KMS-11 (cell line): ENCODE data around the gene CDH4.

ENCODE experiments used
- H2AFZ ChIP-seq: fragments of 200-600 bp; sonication (generic); 2 replicates; pipeline ENCODE4 v1.6.1; 2016; ENCODE audit warnings: antibody characterized with exemption, mixed run types, low read depth
- H3K27ac ChIP-seq: fragments of 200-600 bp; sonication (generic); 2 replicates; pipeline ENCODE4 v1.6.1; 2016; ENCODE audit warnings: mild to moderate bottlenecking, mixed run types
- H3K27me3 ChIP-seq: fragments of 200-600 bp; sonication (generic); 2 replicates; pipeline ENCODE4 v1.6.1; 2017; ENCODE audit warnings: mild to moderate bottlenecking, low read depth, mixed run types, moderate library complexity; ENCODE audit not compliant: insufficient read depth
- H3K36me3 ChIP-seq: fragments of 200-600 bp; sonication (generic); 2 replicates; pipeline ENCODE4 v1.6.1; 2017; ENCODE audit warnings: mild to moderate bottlenecking, mixed run types; ENCODE audit not compliant: insufficient read depth
- H3K4me1 ChIP-seq: fragments of 200-600 bp; sonication (generic); 2 replicates; pipeline ENCODE4 v1.6.1; 2016; ENCODE audit warnings: mild to moderate bottlenecking, low read depth, mixed run types; ENCODE audit not compliant: poor library complexity, severe bottlenecking
- H3K4me2 ChIP-seq: fragments of 200-600 bp; sonication (generic); 2 replicates; pipeline ENCODE4 v1.7.0; 2016; ENCODE audit warnings: mild to moderate bottlenecking, mixed run types
- H3K4me3 ChIP-seq: fragments of 200-600 bp; sonication (generic); IDR thresholded peaks from 2 replicates; pipeline ENCODE4 v1.6.1; 2017; ENCODE audit warnings: low read depth, low read length, mixed read lengths; ENCODE audit not compliant: insufficient read depth
- H3K79me2 ChIP-seq: fragments of 200-600 bp; sonication (generic); 2 replicates; pipeline ENCODE4 v1.6.1; 2016; ENCODE audit warnings: low read depth, mixed run types; ENCODE audit not compliant: insufficient read depth
- H3K9ac ChIP-seq: fragments of 200-600 bp; sonication (generic); 2 replicates; pipeline ENCODE4 v1.6.1; 2016; ENCODE audit warnings: mild to moderate bottlenecking, mixed run types
- H4K20me1 ChIP-seq: fragments of 200-600 bp; sonication (generic); 2 replicates; pipeline ENCODE4 v1.6.1; 2016; ENCODE audit warnings: mild to moderate bottlenecking, mixed run types; ENCODE audit not compliant: insufficient read depth
- CTCF ChIP-seq: fragments of 200-600 bp; sonication (generic); conservative IDR thresholded peaks from 2 replicates; pipeline ENCODE4 v1.6.1; 2017; ENCODE audit warnings: low read depth, mild to moderate bottlenecking, antibody characterized with exemption, low read length, moderate library complexity, mixed read lengths

The CDH4 gene

GRCh38 chr20:61855286-61855685, 603.2 kb downstream of the CDH4 start:
- TF ChIP-seq CTCF: no peak
- Histone ChIP-seq H3K4me1 (no peaks in the 10 kb centered on the region), H3K79me2 (no peaks in the 10 kb centered on the region), H3K27ac (no peak overlapping the region), H3K4me3 (no peak overlapping the region), H2AFZ (no peak overlapping the region), H3K4me2 (no peak overlapping the region), H4K20me1 (no peaks in the 10 kb centered on the region), H3K36me3 (no peaks in the 10 kb centered on the region), H3K9ac (no peak overlapping the region), H3K27me3 (peaks cover 13% of the 10 kb centered on the region)

GRCh38 chr20:61856626-61857413, 604.8 kb downstream of the CDH4 start:
- Histone ChIP-seq H3K36me3 (no peaks in the 10 kb centered on the region), H3K4me2 (no peak overlapping the region), H3K4me1 (no peaks in the 10 kb centered on the region), H3K27me3 (peaks cover 18% of the 10 kb centered on the region), H3K4me3 (no peak overlapping the region), H4K20me1 (no peaks in the 10 kb centered on the region), H3K79me2 (no peaks in the 10 kb centered on the region), H3K9ac (no peak overlapping the region), H2AFZ (no peak overlapping the region), H3K27ac (no peak overlapping the region)
- no peak for TF ChIP-seq CTCF

GRCh38 chr20:61857414-61857775, 605.3 kb downstream of the CDH4 start:
- H3K4me3 ChIP-seq: no peak overlapping the region
- no peak overlapping the region for H2AFZ ChIP-seq
- peaks cover 22% of the 10 kb centered on the region for H3K27me3 ChIP-seq
- H3K27ac ChIP-seq: no peak overlapping the region
- no peaks in the 10 kb centered on the region for H4K20me1 ChIP-seq
- TF ChIP-seq CTCF: no peak
- H3K36me3 ChIP-seq: no peaks in the 10 kb centered on the region
- H3K4me2 ChIP-seq: no peak overlapping the region
- no peaks in the 10 kb centered on the region for H3K79me2 ChIP-seq
- H3K4me1 ChIP-seq: no peaks in the 10 kb centered on the region
- H3K9ac ChIP-seq: no peak overlapping the region

- no peak for TF ChIP-seq CTCF
- H3K27me3 ChIP-seq: peaks cover 27% of the 10 kb centered on the region
- no peaks in the 10 kb centered on the region for H3K4me1 ChIP-seq
- H3K36me3 ChIP-seq: no peaks in the 10 kb centered on the region
- no peak overlapping the region for H3K9ac ChIP-seq
- H3K4me2 ChIP-seq: no peak overlapping the region
- H3K27ac ChIP-seq: no peak overlapping the region
- H3K79me2 ChIP-seq: no peaks in the 10 kb centered on the region
- no peak overlapping the region for H3K4me3 ChIP-seq
- no peak overlapping the region for H2AFZ ChIP-seq
- H4K20me1 ChIP-seq: no peaks in the 10 kb centered on the region
Measured at GRCh38 chr20:61857884-61858283, 605.8 kb downstream of the CDH4 start.
